GM23248 (cell line): Measurements from ENCODE around the gene RNU2-1.

ENCODE experiments used
- EZH2 ChIP-seq: fragments of 200-600 bp; sonication (generic); IDR thresholded peaks from 2 replicates; pipeline ENCODE4 v1.6.1; 2018; ENCODE audit warnings: antibody characterized with exemption, mild to moderate bottlenecking; ENCODE audit not compliant: insufficient read depth, poor library complexity, severe bottlenecking
- EZH2phosphoT487 ChIP-seq: fragments of 200-600 bp; sonication (generic); IDR thresholded peaks from 2 replicates; pipeline ENCODE4 v1.6.1; 2018; ENCODE audit warnings: antibody characterized with exemption, moderate library complexity, mild to moderate bottlenecking, low read depth; ENCODE audit not compliant: insufficient read depth

- TF ChIP-seq EZH2 (no peak), EZH2phosphoT487 (no peak)
These were observed 20.2 kb downstream of the RNU2-1 start for GRCh38 chr17:43213545-43213944.
